T-helper 1 cell treated with Interleukin-12 subunit alpha and Interleukin-12 subunit beta and Interleukin-4 antibody, amounts not matched to agents 30 ng/mL and 1 ng/mL, for 36 hours (primary cell): ENCODE results near the gene CA10. TPM values are rescaled to one million over a fixed set of nuclear protein-coding genes. Genes with fewer than 3 reads are reported as not detected.

Experiments
- intact Hi-C: fragments of 100-400 bp; cut with micrococcal nuclease; formaldehyde crosslinking; loops from one replicate; pipeline ENCODE4 v1.15.1; 2024
- total RNA-seq: library from RNA; stranded (reverse); gene quantifications from 2 replicates; pipeline ENCODE4 v1.2.3, GENCODE V29; 2022

The CA10 gene
- total RNA-seq, 1 donor from 2014 or later = not detected

DNA sequence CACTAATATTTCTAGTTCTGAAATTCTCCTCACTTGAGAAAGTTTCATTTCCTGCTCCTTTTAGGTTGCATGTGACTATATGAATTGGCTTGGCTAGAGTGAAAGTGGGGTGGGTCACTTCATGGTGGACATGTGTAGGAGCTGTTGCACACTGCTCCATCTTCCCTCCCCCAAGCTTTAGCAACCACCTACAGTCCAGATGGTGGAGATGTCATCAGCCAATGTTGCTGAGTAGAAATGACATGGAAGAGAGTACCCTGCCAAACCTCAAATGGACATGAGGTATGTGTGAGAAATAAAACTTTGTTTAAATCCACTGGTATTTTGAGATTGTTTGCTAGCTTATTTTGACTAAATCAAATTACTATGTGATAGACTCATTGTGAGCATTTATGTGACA, 281.5 kb downstream of the CA10 start:
- intact Hi-C loops = no loop called here

DNA sequence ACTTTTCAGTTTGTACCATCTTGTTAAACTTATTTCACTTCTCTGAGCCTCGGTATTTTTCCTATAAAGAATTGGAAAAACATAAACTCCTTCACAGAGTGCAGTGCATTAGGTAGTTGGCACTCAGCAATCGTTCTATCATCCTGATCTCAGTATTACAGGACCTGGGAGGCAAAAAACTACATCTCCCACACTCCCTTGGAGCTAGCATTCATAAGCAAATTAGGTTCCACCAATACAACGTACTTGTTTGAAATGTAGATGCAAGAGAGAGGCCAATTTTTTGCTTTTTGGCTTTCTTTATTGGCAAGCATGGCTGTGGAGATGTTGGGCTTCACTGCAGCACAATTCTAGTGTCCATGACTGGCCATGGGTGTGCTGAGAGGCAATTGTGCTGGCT, 285.2 kb downstream of the CA10 start:
- intact Hi-C loops = no loop called here

DNA sequence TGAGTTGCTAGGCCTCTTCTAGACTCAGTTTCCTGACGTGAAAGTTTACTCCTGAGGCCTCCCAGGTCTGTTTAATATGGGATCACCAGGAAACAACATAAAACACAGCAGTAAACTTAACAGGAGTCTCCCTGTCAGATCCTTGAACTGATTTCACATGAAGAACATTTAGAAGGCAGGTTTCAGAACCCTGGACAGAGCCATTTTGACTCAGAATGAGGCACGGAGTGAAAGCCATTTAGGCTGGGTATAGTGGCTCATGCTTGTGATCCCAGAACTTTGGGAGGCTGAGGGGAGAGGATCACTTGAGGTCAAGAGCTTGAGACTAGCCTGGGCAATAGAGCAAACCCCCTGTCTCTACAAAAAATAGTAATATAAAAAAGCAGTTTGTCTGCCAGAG, 289.1 kb downstream of the CA10 start:
- intact Hi-C loops = loop anchor here (10.0 kb wide), 1 partner anchor 105 kb away; no protein-coding TSS in a partner anchor

DNA sequence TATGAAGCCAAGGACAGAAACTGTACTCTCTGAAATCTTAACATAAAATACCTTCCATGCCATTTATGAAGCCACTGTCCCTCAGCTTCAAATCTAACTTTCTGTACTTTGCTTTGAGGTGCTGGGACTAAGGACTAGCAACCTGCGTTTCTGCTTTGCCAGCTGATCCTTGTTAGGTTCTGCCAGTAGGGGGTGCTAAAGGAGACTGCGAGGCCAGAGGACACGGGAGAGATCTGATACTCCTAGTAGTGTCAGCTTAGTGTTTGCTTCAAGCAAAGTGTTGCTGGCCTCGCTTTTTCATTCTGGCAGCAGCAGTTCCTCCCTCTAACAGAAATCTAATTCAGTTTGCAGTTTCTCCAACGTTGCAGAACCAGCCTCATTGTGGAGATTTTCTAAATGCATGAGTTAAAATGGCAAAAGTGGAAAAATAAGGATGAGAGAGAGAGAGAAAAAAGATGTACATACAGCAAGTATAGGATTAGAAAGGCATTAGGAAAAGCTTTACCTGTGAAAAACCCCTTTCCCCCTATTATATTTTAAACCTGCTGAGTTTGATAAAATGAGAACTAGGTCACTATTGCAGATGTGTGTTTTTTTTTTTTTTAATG, 297.5 kb downstream of the CA10 start:
- intact Hi-C loops = loop anchor here (2.0 to 10.0 kb wide), 2 partner anchors 96 to 246 kb away; no protein-coding TSS in a partner anchor

DNA sequence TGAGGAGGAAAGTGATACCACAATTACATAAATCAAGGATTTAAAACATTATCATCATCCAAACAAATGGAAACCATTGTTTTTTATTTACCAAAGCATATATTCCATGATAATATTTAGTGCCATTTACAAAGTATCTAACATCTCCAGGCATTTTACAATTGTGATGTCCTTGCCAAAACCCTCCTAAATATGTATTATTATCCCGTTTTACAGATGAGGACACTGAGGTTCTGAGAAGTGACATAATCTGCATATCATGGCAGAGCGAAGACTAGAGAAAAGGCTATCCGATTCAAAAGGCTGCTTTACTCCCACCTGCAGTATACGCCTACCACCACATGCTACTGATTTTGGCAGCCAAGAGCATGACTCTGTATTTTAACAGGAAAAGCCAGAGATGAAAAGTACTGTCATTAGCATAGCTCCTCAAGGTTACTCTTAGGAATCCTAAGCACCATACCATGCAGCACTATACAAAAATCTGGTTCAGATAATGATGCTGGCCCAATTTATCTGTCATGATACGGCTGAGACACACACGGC, 301.4 kb downstream of the CA10 start:
- intact Hi-C loops = no loop called here

DNA sequence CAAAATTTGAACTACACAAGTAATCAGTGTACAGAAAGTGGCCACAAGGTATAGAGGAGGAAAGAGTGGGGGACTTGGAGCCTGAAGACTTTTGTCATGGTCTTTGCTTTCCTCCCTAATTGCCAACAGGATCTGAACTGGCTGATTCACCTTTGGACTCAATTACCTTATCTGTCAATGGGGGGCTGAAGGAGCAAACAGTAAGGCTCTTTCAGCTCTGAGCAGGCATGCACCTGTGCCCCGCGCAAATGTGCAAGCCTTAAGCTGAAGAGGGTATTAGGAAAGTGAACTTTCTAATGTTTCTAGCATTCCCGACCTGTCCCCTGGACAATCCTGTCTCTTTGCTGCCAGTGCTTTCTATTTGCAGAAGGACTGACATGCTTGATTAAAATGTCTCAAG, 302.7 kb downstream of the CA10 start:
- intact Hi-C loops = no loop called here

DNA sequence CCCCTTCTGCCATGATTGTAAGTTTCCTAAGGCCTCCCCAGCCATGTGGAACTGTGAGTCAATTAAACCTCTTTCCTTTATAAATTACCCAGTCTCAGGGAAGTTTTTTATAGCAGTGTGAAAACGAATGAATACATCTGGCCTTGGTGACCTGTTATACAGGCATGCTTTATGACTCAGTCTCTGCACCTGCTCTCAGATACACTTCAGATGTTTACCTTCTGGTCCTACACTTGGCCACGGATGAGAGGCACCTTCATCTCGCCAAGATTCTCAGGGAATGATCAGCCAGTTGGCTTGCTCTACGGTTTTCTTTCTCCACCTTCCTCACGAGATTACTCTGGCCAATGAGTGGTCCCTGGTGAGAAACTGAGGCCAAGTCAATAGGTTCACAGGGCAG, 304.7 kb downstream of the CA10 start:
- intact Hi-C loops = no loop called here

DNA sequence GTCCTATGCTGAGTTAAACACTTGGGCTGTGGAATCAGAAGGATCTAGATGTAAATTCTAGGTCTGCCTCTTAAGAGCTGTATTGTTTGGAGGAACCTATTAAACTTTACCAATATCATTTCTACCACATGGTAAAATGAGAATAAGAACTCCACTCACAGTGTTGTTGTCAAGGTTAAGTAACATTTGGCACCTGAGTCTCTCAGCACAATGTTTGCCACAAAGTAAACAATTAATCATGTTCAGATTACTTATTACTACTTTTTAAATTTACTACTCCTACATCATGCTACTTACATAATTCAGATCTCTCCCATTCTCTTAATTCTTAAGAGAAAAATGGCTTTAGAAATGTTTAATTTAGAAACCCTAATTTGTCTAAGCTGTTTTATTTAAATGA, 305.9 kb downstream of the CA10 start:
- intact Hi-C loops = no loop called here

DNA sequence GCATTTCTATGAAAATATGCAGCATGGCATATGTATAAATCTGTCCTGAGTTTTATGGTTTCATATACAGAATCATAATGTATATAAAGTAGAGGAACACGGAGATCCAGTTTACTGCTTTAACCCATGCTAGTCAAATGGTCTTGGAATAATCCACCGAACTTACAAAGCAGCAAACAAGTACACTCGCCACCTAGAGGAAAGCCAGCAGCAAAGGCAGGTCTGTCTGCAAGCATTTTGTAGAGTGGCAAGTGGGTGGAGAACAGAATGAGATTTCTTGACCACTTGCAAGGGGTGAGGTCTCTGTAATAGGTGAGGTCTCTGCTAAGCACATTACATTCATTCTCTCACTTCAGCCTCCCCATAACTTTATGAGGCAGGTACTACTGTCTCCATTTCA, 308.3 kb downstream of the CA10 start:
- intact Hi-C loops = no loop called here

DNA sequence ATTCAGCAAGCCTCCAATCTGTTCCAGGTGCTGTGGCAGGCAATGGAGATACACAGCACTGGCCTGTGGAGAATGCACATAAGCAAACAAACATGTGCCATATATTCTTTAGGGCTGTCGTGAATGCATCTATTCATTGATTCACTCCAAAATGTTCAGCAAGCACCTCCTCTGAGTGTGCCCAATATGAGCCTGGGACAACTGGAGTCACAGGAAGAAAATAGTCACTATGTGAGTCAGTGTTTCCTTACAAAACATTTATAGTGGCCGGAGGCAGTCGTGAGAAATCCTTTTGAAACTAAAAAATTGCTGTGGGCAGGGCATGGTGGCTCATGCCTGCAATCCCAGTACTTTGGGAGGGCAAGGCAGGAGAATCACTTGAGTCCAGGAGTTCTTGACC, 310.1 kb downstream of the CA10 start:
- intact Hi-C loops = no loop called here

DNA sequence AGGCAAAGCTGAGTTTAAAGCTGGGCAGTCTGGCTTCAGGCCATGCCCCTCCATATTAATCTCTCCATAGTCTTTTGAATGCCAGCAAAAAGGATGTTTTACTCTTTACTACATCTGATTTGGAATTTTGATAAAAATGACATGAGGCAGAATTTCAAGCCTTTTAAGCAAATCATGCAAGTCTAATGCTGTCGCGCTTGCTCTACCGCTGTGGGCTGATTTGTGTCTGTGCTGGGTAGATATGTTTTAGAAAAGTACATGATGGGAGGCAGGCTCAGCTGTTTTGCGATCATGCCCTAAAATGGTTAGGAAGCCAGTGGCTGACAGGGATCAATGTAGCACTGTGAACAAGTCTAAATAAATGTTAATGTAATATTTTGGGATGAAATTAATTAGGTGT, 311.9 kb downstream of the CA10 start:
- intact Hi-C loops = no loop called here

DNA sequence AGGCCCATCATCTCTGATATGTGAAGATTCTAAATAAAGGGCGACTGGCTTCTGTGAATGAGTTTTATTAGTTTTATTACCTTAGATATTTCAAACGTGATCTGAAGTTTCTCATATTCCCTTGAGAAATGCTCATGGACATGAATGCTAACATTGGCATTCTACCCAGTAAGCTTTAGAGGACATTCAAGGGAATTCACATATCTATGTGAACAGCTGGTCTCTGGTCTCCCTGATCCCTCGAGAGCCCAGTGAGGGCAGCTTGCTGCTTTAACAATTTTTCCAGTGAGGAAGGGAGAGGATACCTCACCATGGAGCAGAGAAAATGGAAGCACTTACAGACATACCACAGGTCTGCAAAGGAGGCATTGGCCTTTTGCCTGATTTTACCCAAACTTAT, 312.7 kb downstream of the CA10 start:
- intact Hi-C loops = no loop called here

DNA sequence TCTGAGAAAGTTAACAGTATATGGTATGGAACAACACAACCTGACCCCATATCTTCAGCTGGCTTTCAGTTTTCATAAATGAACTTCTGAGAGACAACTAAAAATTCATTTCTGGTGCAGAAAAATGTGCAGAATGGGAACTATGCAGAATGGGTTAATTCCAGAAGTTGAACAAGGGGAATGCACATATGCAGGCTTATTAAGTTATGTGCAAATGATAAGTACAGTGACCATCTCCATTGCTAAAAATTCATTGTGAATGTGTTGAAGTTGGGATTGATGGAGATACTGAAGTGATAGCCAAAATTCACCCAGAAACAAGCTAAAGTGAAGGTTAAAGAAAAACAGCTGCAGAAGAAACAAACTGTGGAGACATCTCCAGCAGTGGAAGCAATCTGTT, 315.8 kb downstream of the CA10 start:
- intact Hi-C loops = no loop called here

DNA sequence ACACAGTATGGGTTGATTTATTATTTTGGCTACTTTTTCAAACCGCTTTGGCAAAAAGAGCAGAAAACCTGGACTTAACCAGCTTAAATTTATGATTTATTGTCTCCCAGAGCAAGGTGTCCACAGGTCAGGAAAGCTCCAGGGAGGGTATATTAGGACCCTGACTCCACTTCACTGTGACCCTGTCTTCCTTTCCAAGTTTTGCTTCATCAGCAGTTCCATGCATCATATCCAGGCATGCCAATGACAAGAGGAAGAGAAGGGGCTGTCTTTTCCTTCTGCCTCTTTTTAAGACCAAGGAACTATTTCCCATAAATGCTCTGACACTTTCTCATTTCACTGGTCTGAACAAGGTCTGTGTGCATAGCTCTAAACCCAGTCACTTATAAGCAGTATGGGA, 316.8 kb downstream of the CA10 start:
- intact Hi-C loops = no loop called here

DNA sequence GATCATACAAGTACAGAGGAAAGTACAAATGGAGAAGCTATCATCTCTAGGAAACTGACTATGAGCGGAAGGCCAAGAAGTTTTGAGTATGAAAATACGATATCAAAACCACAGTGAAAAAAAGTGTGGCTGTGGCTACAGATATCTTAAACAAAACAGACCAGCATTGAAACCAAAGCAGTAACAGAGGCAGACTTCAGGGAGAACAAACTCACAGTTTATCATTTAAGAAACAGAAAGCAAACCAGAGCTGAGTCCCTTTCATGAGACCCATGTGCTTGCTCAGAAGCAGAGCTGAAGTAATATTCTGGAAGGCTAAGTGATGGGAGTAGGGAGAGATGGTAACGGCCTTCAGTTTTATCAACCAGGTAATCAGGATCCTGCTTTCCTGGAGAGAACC, 317.8 kb downstream of the CA10 start:
- intact Hi-C loops = no loop called here

DNA sequence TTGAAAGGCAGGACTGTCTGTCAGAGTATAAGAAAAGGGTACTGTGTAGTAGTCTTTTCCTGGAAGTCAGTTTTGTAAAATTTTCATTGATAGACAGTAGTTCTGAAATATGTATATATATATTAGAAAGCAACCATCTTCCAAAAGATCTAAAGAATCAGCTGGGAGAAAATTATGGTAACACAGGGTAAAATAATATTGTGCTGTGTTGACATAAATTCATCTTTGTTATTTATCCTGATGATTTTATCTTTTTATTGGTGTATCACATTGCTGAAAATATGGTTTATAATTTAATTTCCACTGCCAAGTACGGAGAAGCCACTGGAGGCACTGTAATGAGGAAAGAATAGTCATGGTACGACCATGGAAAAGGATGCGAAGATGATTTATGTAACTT, 324.9 kb downstream of the CA10 start:
- intact Hi-C loops = no loop called here

DNA sequence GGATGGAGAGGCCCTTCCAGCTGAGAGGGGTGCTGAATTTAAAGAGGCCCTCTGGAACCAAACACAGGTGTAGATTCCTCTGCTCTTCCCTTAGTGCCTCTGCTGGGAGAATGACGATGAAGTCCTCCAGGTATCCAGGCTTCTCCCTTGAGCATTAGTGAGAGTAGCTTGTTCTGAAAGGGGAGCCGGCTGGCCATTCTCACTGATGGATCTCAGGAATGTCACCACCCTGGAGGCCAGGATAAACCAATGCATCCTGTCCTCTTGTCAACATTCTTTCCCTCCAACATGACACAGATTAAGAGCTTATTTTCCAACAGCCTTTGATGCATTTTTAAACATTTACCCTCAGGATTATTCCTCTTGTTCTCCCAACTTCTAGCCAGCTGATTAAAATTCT, 325.5 kb downstream of the CA10 start:
- intact Hi-C loops = no loop called here

DNA sequence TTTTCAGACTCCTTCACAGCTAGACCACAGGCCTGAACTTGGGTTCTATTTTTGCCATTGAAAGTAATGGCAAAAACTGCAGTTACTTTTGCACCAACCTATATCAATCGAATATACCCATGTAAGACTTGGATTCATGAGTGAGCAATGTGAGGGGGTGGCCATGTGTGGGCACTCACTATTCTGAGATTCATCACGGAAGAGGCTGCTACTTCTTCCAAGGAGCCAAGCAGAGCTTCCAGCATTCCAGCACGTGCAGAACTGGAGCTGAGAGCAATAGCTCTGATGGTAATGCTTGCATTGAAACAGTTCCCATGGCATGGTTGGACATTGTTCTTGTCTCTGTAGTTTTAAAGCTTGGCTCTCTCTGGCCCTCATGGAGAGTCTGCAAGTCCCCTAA, 327.6 kb downstream of the CA10 start:
- intact Hi-C loops = no loop called here

DNA sequence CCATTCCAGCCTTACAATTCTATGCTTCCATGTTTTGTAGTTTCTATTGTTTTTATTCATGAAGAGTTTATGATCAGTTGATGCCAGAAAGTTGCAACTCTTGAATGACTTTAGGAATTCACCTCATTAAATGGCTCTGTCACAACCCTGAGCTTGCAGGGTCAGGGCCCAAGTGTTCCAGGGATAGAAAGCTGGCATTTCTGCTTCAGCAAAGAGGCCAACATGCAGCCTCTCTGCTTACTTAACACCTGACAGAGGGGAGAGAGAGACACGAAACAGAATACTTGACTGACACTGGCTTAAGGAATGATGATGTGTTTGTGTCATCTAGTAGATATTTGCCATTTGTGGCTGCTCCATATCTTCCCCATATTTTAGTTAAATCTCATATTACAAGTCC, 328.1 kb downstream of the CA10 start:
- intact Hi-C loops = no loop called here

DNA sequence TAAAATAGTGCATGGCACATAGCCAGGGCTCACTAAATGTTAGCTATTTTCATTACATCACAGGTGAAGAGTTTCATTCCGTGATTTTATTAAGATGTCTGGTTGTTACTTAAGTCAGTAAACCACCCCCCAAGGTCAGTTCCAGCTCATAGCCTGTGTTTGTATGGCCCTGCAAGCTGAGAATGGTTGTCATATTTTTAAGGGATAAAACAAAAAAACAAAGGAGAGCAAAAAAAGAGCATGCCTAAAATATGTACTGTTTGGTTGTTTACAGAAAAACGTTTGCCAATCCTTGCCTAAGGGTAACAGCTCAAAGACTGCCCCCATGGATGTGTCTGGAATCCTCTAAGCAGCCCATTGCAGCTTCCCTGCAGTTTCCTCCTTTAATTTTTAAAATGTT, 329.6 kb downstream of the CA10 start:
- intact Hi-C loops = no loop called here

DNA sequence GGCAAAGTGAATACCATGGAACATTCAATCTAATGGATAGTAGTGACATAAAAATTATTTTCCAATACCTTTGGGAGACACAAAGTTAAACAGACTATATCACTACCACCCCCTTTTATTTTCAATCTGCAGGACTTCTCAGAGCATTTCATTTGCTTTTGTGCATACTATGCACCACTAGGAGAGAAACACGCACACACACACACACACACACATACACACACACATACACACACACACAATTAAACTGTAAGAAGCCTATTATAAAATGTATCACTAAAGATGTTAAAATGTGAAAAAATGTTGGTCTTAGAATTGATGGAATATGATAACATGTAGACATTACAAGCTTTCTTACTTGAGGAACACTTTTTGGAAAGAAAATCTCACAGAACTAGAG, 331.4 kb downstream of the CA10 start:
- intact Hi-C loops = no loop called here

DNA sequence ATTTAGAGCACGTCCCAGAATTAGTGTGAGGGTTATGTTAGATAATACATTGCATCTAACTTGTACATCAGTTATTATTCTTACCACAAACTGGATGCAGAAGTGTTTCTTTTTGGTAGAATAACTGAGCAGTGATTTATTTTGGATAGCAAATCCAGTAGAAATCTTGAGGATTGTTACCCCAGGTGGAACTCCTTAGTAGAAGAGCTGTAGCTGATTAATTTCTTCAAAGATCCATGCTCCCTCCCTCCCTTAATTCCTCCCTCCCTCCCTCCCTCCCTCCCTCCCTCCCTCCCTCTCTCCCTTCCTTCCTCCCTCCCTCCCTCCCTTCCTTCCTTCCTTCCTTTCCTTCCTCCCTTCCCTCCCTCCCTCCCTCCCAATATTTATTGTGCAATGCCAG, 337.7 kb downstream of the CA10 start:
- intact Hi-C loops = no loop called here

DNA sequence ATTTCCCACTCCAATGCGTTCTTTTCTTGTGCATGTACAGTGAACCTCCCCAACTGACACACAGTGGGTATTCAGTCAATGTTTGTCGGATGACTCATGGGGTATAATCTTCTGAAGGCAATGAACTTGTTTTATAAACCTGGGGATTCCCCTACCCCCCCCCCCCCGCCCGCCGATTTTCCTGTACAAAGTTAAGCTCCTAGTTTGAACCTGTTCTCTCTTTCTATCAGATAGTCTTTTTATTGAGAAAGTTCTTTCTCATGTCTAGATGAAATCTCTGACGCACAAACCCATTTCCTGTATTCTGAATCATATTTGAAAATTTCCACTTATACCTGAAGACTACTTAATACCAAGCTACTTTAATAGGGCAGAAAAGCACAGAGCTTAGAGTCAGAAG, 338.3 kb downstream of the CA10 start:
- intact Hi-C loops = no loop called here
